Articular chondrocyte of knee joint (primary cell): ENCODE data around the gene TMIGD3. TPM values are rescaled to one million over a fixed set of nuclear protein-coding genes. Genes with fewer than 3 reads are reported as not detected.

Experiments
- small RNA-seq: library from RNA; depleted of rRNA; stranded (forward); fragments of <200 nt; gene quantifications from one replicate; pipeline ENCODE3, GENCODE V24; 2012
- total RNA-seq: library from RNA; depleted of rRNA; stranded (reverse); fragments of >200 nt; gene quantifications from 2 replicates; pipeline ENCODE4 v1.2.3, GENCODE V29; 2012

Gene TMIGD3
- total RNA-seq: 0.13 and 0.54 TPM in 2 replicates

DNA sequence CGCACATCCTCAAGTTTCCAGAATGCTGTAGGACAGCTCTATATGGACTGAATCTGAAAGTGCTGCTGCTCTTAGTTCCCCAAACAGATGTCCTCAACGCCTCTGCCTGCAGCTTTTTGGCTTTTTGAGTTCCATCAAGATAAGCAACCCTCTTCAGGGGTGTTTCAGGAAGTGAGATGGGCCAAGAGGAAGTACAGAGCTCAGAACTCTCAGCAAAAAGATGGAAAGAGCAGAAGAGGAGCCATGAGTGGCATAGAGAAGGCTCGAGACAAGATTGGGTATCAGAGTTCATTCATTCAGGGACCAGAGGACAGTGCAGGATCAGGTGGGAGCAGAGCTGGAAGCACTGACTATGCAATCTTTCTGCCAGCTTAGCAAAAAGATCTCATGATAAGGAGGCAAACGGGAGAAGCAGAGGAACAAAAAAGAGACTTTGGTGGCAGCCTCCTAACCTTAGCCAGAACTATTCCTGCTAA lies at the start of gene TMIGD3, which contains the start of gene ADORA3:
Gene TMIGD3, minus strand, starts transcription at position 49 of the 476 bp plus-strand sequence. CDS start 279 bp downstream, outside the sequence.
Gene ADORA3, minus strand, starts transcription at position 49 of the 476 bp plus-strand sequence. CDS start 279 bp downstream, outside the sequence.

DNA sequence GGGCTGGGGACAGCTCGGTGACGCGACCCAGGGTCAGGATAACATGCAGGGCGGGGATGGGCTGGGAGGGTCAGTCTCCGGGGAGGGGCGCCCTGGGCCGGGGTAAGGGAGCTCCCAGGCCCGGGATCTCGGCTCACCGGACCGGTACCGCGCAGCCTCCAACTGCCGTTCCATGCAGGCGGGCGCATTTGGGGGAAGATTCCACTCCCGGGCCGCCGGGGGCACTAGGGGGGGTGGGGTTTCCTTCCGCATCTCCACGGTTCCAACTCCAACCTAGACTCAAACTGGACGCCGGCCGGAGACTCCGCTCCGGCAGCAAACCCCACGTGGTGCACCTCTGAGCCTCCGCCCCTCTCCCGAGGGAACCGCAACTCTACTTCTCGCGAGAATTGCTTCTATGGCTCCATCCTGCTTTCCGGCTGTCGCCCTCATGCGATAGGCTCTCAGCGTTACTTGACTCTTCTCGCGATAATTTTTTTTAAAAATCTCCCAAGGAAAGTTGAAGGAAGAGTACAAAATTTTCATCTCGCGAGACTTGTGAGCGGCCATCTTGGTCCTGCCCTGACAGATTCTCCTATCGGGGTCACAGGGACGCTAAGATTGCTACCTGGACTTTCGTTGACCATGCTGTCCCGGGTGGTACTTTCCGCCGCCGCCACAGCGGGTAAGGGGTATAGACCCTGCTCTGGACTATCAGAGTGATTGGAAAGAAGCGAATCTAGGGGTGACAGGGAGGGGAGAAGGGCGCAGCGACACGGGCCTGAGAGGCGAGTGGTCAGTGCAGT lies 54.3 kb downstream of the TMIGD3 start, which contains the start of the genes ATP5PB and WDR77:
Gene ATP5PB, plus strand, starts transcription at position 547 of the 785 bp plus-strand sequence. Its CDS starts 78 bp downstream, at position 625.
Gene WDR77, minus strand, starts transcription at position 339 of the 785 bp plus-strand sequence. Its CDS starts 87 bp downstream, at position 252.

Small RNA genes within 50 kb of the gene (small RNA-seq; reads per million reads assigned to genes)
- gene RF00019 (not detected), gene RNU6-792P (not detected)

Other genes with a start within 250 kb of the TMIGD3 start
- gene CHIA, start 212.8 kb downstream of the TMIGD3 start, total RNA-seq: 0.13 TPM in 1 of 2 replicates, not detected in the other
- 0.52 and 0.76 TPM in 2 replicates for gene OVGP1, start 75.9 kb downstream of the TMIGD3 start, total RNA-seq
- gene WDR77, start 54.4 kb downstream of the TMIGD3 start, total RNA-seq: 24.8 and 26.0 TPM in 2 replicates
- 342 and 364 TPM in 2 replicates for gene ATP5PB, start 54.2 kb downstream of the TMIGD3 start, total RNA-seq
- 0.22 and 0.26 TPM in 2 replicates for gene C1orf162, start 29.6 kb downstream of the TMIGD3 start, total RNA-seq
- gene ADORA3, start within 50 bp of the TMIGD3 start, total RNA-seq: not detected in 2 replicates
- 33.1 and 37.1 TPM in 2 replicates for gene RAP1A, start 116.2 kb upstream of the TMIGD3 start, total RNA-seq
- 0.65 and 1.5 TPM in 2 replicates for gene INKA2, start 235.8 kb upstream of the TMIGD3 start, total RNA-seq